ENCODE measurements around the gene SEC63.

SEC63 gene

DNA sequence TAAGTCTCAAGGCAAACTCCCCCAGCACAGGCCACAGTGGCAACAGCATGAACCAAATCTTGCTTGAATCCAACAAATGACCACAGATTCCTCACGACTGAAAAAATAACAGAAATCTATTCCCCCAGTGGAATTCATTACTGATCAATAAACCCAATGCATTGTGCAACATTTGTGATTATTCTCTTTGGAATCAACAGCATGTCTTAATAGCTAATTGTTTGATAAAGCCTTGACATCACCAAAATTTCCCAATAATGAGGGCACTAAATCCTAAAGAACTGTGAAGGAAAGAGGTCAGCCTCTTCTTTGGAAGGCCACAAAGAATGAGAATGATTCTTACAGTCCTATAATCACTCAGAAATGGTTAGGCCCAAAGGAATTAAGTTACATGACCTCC lies 139.7 kb downstream of the SEC63 start:
- no peak overlapping the region for H2AFZ ChIP-seq (ENCODE audit: low read length)
- H3K4me3 ChIP-seq (ENCODE audit: low read depth, low read length, poor library complexity, severe bottlenecking): no peak overlapping the region
- no peaks in the 10 kb centered on the region for H4K20me1 ChIP-seq (ENCODE audit: insufficient read depth, low read length)
- no peaks in the 10 kb centered on the region for H3K9me3 ChIP-seq (ENCODE audit: low read length)
- no peaks in the 10 kb centered on the region for H3K9me2 ChIP-seq (ENCODE audit: low read depth, low read length)
- H3K4me1 ChIP-seq (ENCODE audit: insufficient read depth, low read length, severe bottlenecking): peaks cover 32% of the 10 kb centered on the region
- H3K27ac ChIP-seq (ENCODE audit: low read depth, low read length, poor library complexity, severe bottlenecking): no peak overlapping the region
- no peaks in the 10 kb centered on the region for H3K36me3 ChIP-seq (ENCODE audit: insufficient read depth, low read length)
- H3F3A ChIP-seq (ENCODE audit: insufficient read depth, low read length): no peaks in the 10 kb centered on the region
- TF ChIP-seq, protein P1, sequence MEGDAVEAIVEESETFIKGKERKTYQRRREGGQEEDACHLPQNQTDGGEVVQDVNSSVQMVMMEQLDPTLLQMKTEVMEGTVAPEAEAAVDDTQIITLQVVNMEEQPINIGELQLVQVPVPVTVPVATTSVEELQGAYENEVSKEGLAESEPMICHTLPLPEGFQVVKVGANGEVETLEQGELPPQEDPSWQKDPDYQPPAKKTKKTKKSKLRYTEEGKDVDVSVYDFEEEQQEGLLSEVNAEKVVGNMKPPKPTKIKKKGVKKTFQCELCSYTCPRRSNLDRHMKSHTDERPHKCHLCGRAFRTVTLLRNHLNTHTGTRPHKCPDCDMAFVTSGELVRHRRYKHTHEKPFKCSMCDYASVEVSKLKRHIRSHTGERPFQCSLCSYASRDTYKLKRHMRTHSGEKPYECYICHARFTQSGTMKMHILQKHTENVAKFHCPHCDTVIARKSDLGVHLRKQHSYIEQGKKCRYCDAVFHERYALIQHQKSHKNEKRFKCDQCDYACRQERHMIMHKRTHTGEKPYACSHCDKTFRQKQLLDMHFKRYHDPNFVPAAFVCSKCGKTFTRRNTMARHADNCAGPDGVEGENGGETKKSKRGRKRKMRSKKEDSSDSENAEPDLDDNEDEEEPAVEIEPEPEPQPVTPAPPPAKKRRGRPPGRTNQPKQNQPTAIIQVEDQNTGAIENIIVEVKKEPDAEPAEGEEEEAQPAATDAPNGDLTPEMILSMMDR (IDR thresholded peaks at IDR 0.05; ENCODE audit: low read length): no peak
- TF ChIP-seq EZH2 (IDR thresholded peaks at IDR 0.05; ENCODE audit: borderline replicate concordance, low read length): no peak
- no peak overlapping the region for H3K9ac ChIP-seq (ENCODE audit: low read length)
- H3K79me2 ChIP-seq (ENCODE audit: insufficient read depth, low read length): no peaks in the 10 kb centered on the region
- peaks cover 6% of the 10 kb centered on the region; the same call in 1 of the 2 replicates for H3K27me3 ChIP-seq (ENCODE audit: insufficient read depth, low read length)
- no peak overlapping the region for H3K4me2 ChIP-seq (ENCODE audit: low read length)

DNA sequence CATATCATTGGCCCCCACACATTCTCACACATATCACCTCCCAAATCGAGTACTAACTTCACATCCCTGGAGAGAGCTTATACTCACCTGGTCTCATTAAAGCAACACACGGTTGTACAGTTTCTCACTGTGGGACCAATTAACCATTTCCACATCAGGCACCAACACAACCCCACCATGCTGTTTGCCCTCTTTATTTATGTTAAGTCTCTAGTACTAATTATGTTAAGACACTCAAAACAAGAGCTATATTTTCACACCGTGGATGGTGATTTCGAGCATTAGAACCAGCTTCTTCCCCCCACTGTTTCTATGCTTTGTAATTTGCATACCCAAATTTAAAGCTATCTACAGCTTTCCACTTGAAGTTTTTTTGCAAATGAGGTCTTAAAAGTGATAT lies 140.2 kb downstream of the SEC63 start:
- no peak overlapping the region for H3K9ac ChIP-seq (ENCODE audit: low read length)
- H3K4me3 ChIP-seq (ENCODE audit: low read depth, low read length, poor library complexity, severe bottlenecking): no peak overlapping the region
- no peaks in the 10 kb centered on the region for H3K9me2 ChIP-seq (ENCODE audit: low read depth, low read length)
- H2AFZ ChIP-seq (ENCODE audit: low read length): no peak overlapping the region
- no peaks in the 10 kb centered on the region for H3K79me2 ChIP-seq (ENCODE audit: insufficient read depth, low read length)
- H3K27ac ChIP-seq (ENCODE audit: low read depth, low read length, poor library complexity, severe bottlenecking): no peak overlapping the region
- peaks cover 6% of the 10 kb centered on the region; the same call in 1 of the 2 replicates for H3K27me3 ChIP-seq (ENCODE audit: insufficient read depth, low read length)
- no peaks in the 10 kb centered on the region for H3K36me3 ChIP-seq (ENCODE audit: insufficient read depth, low read length)
- H3K4me2 ChIP-seq (ENCODE audit: low read length): no peak overlapping the region
- no peaks in the 10 kb centered on the region for H3F3A ChIP-seq (ENCODE audit: insufficient read depth, low read length)
- no peaks in the 10 kb centered on the region for H4K20me1 ChIP-seq (ENCODE audit: insufficient read depth, low read length)
- H3K9me3 ChIP-seq (ENCODE audit: low read length): no peaks in the 10 kb centered on the region
- TF ChIP-seq, protein P1 (IDR thresholded peaks at IDR 0.05; ENCODE audit: low read length): no peak
- TF ChIP-seq EZH2 (IDR thresholded peaks at IDR 0.05; ENCODE audit: borderline replicate concordance, low read length): no peak
- H3K4me1 ChIP-seq (ENCODE audit: insufficient read depth, low read length, severe bottlenecking): peaks cover 27% of the 10 kb centered on the region

Measured in OCI-LY1 (cell line).